HepG2 (cell line): ENCODE results near the gene MZF1. TPM values are rescaled to one million over a fixed set of nuclear protein-coding genes. Genes with fewer than 3 reads are reported as not detected.

Source experiments
- HMGXB3 ChIP-seq: sonication (generic); formaldehyde crosslinking; IDR thresholded peaks from 2 replicates; pipeline ENCODE4 v1.4.0; 2020; ENCODE audit warnings: missing genetic modification reagents, borderline replicate concordance
- KLF6 ChIP-seq: IDR thresholded peaks from 2 replicates; pipeline ENCODE4 v1.8.0; 2016; ENCODE audit warnings: missing biosample characterization, missing genetic modification reagents
- MED8 ChIP-seq: sonication (generic); formaldehyde crosslinking; IDR thresholded peaks from 2 replicates; pipeline ENCODE4 v1.8.1; 2023; ENCODE audit warnings: mild to moderate bottlenecking, missing genetic modification reagents; ENCODE audit not compliant: insufficient replicate concordance
- RFXAP ChIP-seq: sonication (generic); formaldehyde crosslinking; IDR thresholded peaks from 2 replicates; pipeline ENCODE4 v1.4.0; 2020; ENCODE audit warnings: missing genetic modification reagents, borderline replicate concordance
- TFAP4 ChIP-seq: sonication (generic); IDR thresholded peaks from 2 replicates; pipeline ENCODE4 v1.6.1; 2016; ENCODE audit warnings: low read depth, borderline replicate concordance
- TIGD3 ChIP-seq: sonication (generic); formaldehyde crosslinking; IDR thresholded peaks from 2 replicates; pipeline ENCODE4 v1.5.1; 2020; ENCODE audit warnings: mild to moderate bottlenecking, missing genetic modification reagents, borderline replicate concordance
- YEATS4 ChIP-seq: sonication (generic); formaldehyde crosslinking; IDR thresholded peaks from 2 replicates; pipeline ENCODE4 v1.4.0; 2020; ENCODE audit warnings: missing genetic modification reagents, borderline replicate concordance
- ZBTB37 ChIP-seq: sonication (generic); formaldehyde crosslinking; IDR thresholded peaks from 2 replicates; pipeline ENCODE4 v1.4.0; 2020; ENCODE audit warnings: mild to moderate bottlenecking, missing genetic modification reagents
- ZBTB7A ChIP-seq: sonication (generic); formaldehyde crosslinking; IDR thresholded peaks from 2 replicates; pipeline ENCODE4 v1.8.0; 2022; ENCODE audit warnings: mild to moderate bottlenecking, missing genetic modification reagents
- ZIK1 ChIP-seq: sonication (generic); formaldehyde crosslinking; IDR thresholded peaks from 2 replicates; pipeline ENCODE4 v1.5.0; 2020; ENCODE audit warnings: mild to moderate bottlenecking, low read depth, missing genetic modification reagents, borderline replicate concordance
- ZNF574 ChIP-seq: sonication (generic); formaldehyde crosslinking; IDR thresholded peaks from 2 replicates; pipeline ENCODE4 v1.4.0; 2020; ENCODE audit warnings: missing genetic modification reagents
- ZNF740 ChIP-seq: sonication (generic); formaldehyde crosslinking; IDR thresholded peaks from 2 replicates; pipeline ENCODE4 v1.4.0; 2020; ENCODE audit warnings: missing genetic modification reagents
- ZNF773 ChIP-seq: sonication (generic); formaldehyde crosslinking; IDR thresholded peaks from 2 replicates; pipeline ENCODE4 v1.4.0; 2020; ENCODE audit warnings: missing genetic modification reagents, borderline replicate concordance
- ZNF891 ChIP-seq: sonication (generic); formaldehyde crosslinking; IDR thresholded peaks from 2 replicates; pipeline ENCODE4 v1.5.0; 2020; ENCODE audit warnings: mild to moderate bottlenecking, missing genetic modification reagents
- polyA plus RNA-seq, 8 experiments: library from polyadenylated mRNA; depleted of rRNA in 3 of 8; stranded (reverse) in 7 of 8; unstranded in 1 of 8; fragments of >200 nt; fragmentation: Illumina TruSeq in 4 of 8; extraction: Trizol in 4 of 8; gene quantifications; 2 replicates each; pipeline versions ENCODE4 v1.2.1 to v1.2.3, GENCODE V29; 2011 to 2016; ENCODE audit warnings: low read depth in 4 of 8, missing spikeins in 1 of 8, mixed read lengths in 1 of 8; ENCODE audit not compliant: insufficient read depth in 1 of 8
- total RNA-seq, 5 experiments: library from RNA; depleted of rRNA; stranded (reverse); fragments of >200 nt; fragmentation: Illumina TruSeq; extraction: Trizol; gene quantifications; 2 replicates each; pipeline ENCODE4 v1.2.3, GENCODE V29; 2016; ENCODE audit warnings: low read depth in 1 of 5

The MZF1 gene
- total and polyA plus RNA-seq, 2 of the 13 experiments (the other 11 are each of a cell fraction or from before 2014, with no cell fraction given), result 3.1 to 8.1 TPM

GRCh38 chr19:58513694-58514563 lies 59.2 kb downstream of the MZF1 start (continued):
- TF ChIP-seq HMGXB3 (CRISPR knock-in tag), result no peak
- TF ChIP-seq ZNF891 (CRISPR knock-in tag), result no peak
- peak; percentile 91 for TF ChIP-seq ZNF574 (CRISPR knock-in tag)
- no peak for TF ChIP-seq ZNF773 (CRISPR knock-in tag)
- TF ChIP-seq ZIK1 (CRISPR knock-in tag), result peak; percentile 84; the same call in 1 of the 2 replicates
- TF ChIP-seq KLF6 (CRISPR knock-in tag), result 0 out of 2 replicates have a peak, but pooled peaks have one; percentile 41
- TF ChIP-seq TIGD3 (CRISPR knock-in tag), result no peak; the same call in 1 of the 2 replicates
- no peak for TF ChIP-seq ZNF740 (CRISPR knock-in tag)
- TF ChIP-seq ZBTB7A (CRISPR knock-in tag), result peak; percentile 62; the same call in 1 of the 2 replicates
- peak; percentile 11; the same call in 1 of the 2 replicates for TF ChIP-seq TFAP4
- no peak for TF ChIP-seq ZBTB37
- TF ChIP-seq MED8 (CRISPR knock-in tag), result peak; percentile 27
- peak; percentile 92 for TF ChIP-seq YEATS4 (CRISPR knock-in tag)
- TF ChIP-seq RFXAP, result peak; percentile 73; the same call in 1 of the 2 replicates
